Activated naive CD8-positive, alpha-beta T cell treated with anti-CD3 and anti-CD28 coated beads, Interleukin-2, amount 50 U/mL, for 24 hours (primary cell): ENCODE measurements around the gene RPS10.

Experiments used
- ATAC-seq: fragments of 150-1000 bp; cut with Tn5 transposase; one replicate; pipeline ENCODE4 v1.10.0; 2021
- DNase-seq: peaks from one replicate; pipeline ENCODE4 v3.0.0; 2021
- H3K27ac Mint-ChIP-seq: one replicate; pipeline ENCODE4 v1.8.0; 2021; ENCODE audit warnings: mild to moderate bottlenecking, mixed read lengths
- H3K27me3 Mint-ChIP-seq: one replicate; pipeline ENCODE4 v1.8.0; 2021; ENCODE audit warnings: mixed read lengths
- H3K36me3 Mint-ChIP-seq: one replicate; pipeline ENCODE4 v1.8.0; 2021; ENCODE audit warnings: low read depth, mixed read lengths
- H3K4me1 Mint-ChIP-seq: one replicate; pipeline ENCODE4 v1.8.0; 2021; ENCODE audit warnings: mixed read lengths
- H3K4me3 Mint-ChIP-seq: one replicate; pipeline ENCODE4 v1.8.0; 2021; ENCODE audit warnings: mild to moderate bottlenecking, moderate library complexity, mixed read lengths
- H3K9me3 Mint-ChIP-seq: one replicate; pipeline ENCODE4 v1.8.0; 2021; ENCODE audit warnings: mixed read lengths

Gene RPS10

GRCh38 chr6:34425498-34426410 lies at the start of gene RPS10:
Gene RPS10, minus strand, starts transcription at chr6:34426069. Its CDS starts 848 bp downstream, at chr6:34425221.
- peak within 1 kb of the TSS; percentile 96 for H3K4me3 Mint-ChIP-seq
- peaks cover 36% of the 10 kb centered on the region for H3K4me1 Mint-ChIP-seq
- H3K9me3 Mint-ChIP-seq, result no peaks in the 10 kb centered on the region
- DNase-seq, result peak; percentile 96
- no peaks in the 10 kb centered on the region for H3K27me3 Mint-ChIP-seq
- peak; percentile 85 for ATAC-seq
- H3K36me3 Mint-ChIP-seq, result peaks cover 43% of the 10 kb centered on the region
- H3K27ac Mint-ChIP-seq, result peak within 1 kb of the TSS; percentile 100

- Mint-ChIP-seq H3K27ac (no peak overlapping the region), H3K27me3 (no peaks in the 10 kb centered on the region), H3K4me1 (no peaks in the 10 kb centered on the region), H3K9me3 (no peaks in the 10 kb centered on the region), H3K4me3 (no peak overlapping the region), H3K36me3 (no peaks in the 10 kb centered on the region)
- DNase-seq (no peak), ATAC-seq (no peak)
These were observed 49.4 kb upstream of the RPS10 start for GRCh38 chr6:34475238-34475682.

- H3K27ac Mint-ChIP-seq, result no peak overlapping the region
- H3K4me3 Mint-ChIP-seq, result no peak overlapping the region
- DNase-seq (no peak), ATAC-seq (no peak)
- no peaks in the 10 kb centered on the region for H3K36me3 Mint-ChIP-seq
- no peaks in the 10 kb centered on the region for H3K4me1 Mint-ChIP-seq
- no peaks in the 10 kb centered on the region for H3K9me3 Mint-ChIP-seq
- no peaks in the 10 kb centered on the region for H3K27me3 Mint-ChIP-seq
These were observed 48.9 kb upstream of the RPS10 start for GRCh38 chr6:34474754-34475153.

- Mint-ChIP-seq H3K36me3 (no peaks in the 10 kb centered on the region), H3K4me3 (no peak overlapping the region), H3K9me3 (no peaks in the 10 kb centered on the region), H3K27ac (no peak overlapping the region), H3K4me1 (peaks cover 2% of the 10 kb centered on the region), H3K27me3 (no peaks in the 10 kb centered on the region)
- no peak for ATAC-seq
- DNase-seq, result no peak
These were observed 48.1 kb upstream of the RPS10 start for GRCh38 chr6:34473967-34474366.

- DNase-seq (no peak), ATAC-seq (no peak)
- H3K27ac Mint-ChIP-seq, result no peak overlapping the region
- no peaks in the 10 kb centered on the region for H3K36me3 Mint-ChIP-seq
- H3K4me3 Mint-ChIP-seq, result no peak overlapping the region
- peaks cover 3% of the 10 kb centered on the region for H3K4me1 Mint-ChIP-seq
- H3K9me3 Mint-ChIP-seq, result no peaks in the 10 kb centered on the region
- H3K27me3 Mint-ChIP-seq, result no peaks in the 10 kb centered on the region
These were observed 46.6 kb upstream of the RPS10 start for GRCh38 chr6:34472425-34472824.

- no peak overlapping the region for H3K27ac Mint-ChIP-seq
- H3K4me3 Mint-ChIP-seq, result no peak overlapping the region
- ATAC-seq (no peak), DNase-seq (no peak)
- H3K27me3 Mint-ChIP-seq, result peaks cover 18% of the 10 kb centered on the region
- H3K9me3 Mint-ChIP-seq, result no peaks in the 10 kb centered on the region
- no peaks in the 10 kb centered on the region for H3K36me3 Mint-ChIP-seq
- H3K4me1 Mint-ChIP-seq, result peaks cover 8% of the 10 kb centered on the region
These were observed 43.6 kb upstream of the RPS10 start for GRCh38 chr6:34469499-34469898.

GRCh38 chr6:34468378-34468892 lies 42.6 kb upstream of the RPS10 start:
- no peak for DNase-seq
- no peaks in the 10 kb centered on the region for H3K9me3 Mint-ChIP-seq
- no peak overlapping the region for H3K27ac Mint-ChIP-seq
- no peak for ATAC-seq
- no peaks in the 10 kb centered on the region for H3K36me3 Mint-ChIP-seq
- H3K4me1 Mint-ChIP-seq, result peaks cover 8% of the 10 kb centered on the region
- H3K4me3 Mint-ChIP-seq, result no peak overlapping the region
- peaks cover 20% of the 10 kb centered on the region for H3K27me3 Mint-ChIP-seq

- Mint-ChIP-seq H3K4me1 (peaks cover 8% of the 10 kb centered on the region), H3K27ac (no peak overlapping the region), H3K36me3 (no peaks in the 10 kb centered on the region), H3K9me3 (no peaks in the 10 kb centered on the region), H3K4me3 (no peak overlapping the region), H3K27me3 (peaks cover 20% of the 10 kb centered on the region)
- DNase-seq (no peak), ATAC-seq (no peak)
These were observed 40.6 kb upstream of the RPS10 start for GRCh38 chr6:34466242-34467185.

GRCh38 chr6:34465531-34466241 lies 39.8 kb upstream of the RPS10 start, which contains the start of gene PACSIN1:
Gene PACSIN1, plus strand, starts transcription at chr6:34466076. Its CDS starts 60,230 bp downstream, at chr6:34526306.
- Mint-ChIP-seq H3K27ac (no peak within 1 kb of the TSS), H3K27me3 (peaks cover 20% of the 10 kb centered on the region), H3K36me3 (no peaks in the 10 kb centered on the region), H3K4me1 (peaks cover 8% of the 10 kb centered on the region), H3K4me3 (peak within 1 kb of the TSS; percentile 54), H3K9me3 (no peaks in the 10 kb centered on the region)
- DNase-seq (peak; percentile 16), ATAC-seq (no peak)

- ATAC-seq (no peak), DNase-seq (no peak)
- peaks cover 20% of the 10 kb centered on the region for H3K27me3 Mint-ChIP-seq
- H3K9me3 Mint-ChIP-seq, result no peaks in the 10 kb centered on the region
- H3K4me3 Mint-ChIP-seq, result no peak overlapping the region
- H3K36me3 Mint-ChIP-seq, result no peaks in the 10 kb centered on the region
- H3K27ac Mint-ChIP-seq, result no peak overlapping the region
- peaks cover 6% of the 10 kb centered on the region for H3K4me1 Mint-ChIP-seq
These were observed 38.0 kb upstream of the RPS10 start for GRCh38 chr6:34463849-34464248.

GRCh38 chr6:34463299-34463698 lies 37.4 kb upstream of the RPS10 start:
- Mint-ChIP-seq H3K9me3 (no peaks in the 10 kb centered on the region), H3K27me3 (peaks cover 20% of the 10 kb centered on the region), H3K4me3 (no peak overlapping the region), H3K4me1 (peaks cover 5% of the 10 kb centered on the region), H3K27ac (no peak overlapping the region), H3K36me3 (no peaks in the 10 kb centered on the region)
- no peak for DNase-seq
- no peak for ATAC-seq

GRCh38 chr6:34462551-34462971 lies 36.7 kb upstream of the RPS10 start:
- H3K27me3 Mint-ChIP-seq, result peaks cover 20% of the 10 kb centered on the region
- ATAC-seq, result no peak
- no peak for DNase-seq
- peaks cover 5% of the 10 kb centered on the region for H3K4me1 Mint-ChIP-seq
- no peak overlapping the region for H3K27ac Mint-ChIP-seq
- H3K4me3 Mint-ChIP-seq, result no peak overlapping the region
- H3K36me3 Mint-ChIP-seq, result no peaks in the 10 kb centered on the region
- H3K9me3 Mint-ChIP-seq, result no peaks in the 10 kb centered on the region

GRCh38 chr6:34462010-34462409 lies 36.1 kb upstream of the RPS10 start:
- no peak for DNase-seq

More at GRCh38 chr6:34462010-34462409, 36.1 kb upstream of the RPS10 start:
- no peak overlapping the region for H3K4me3 Mint-ChIP-seq
- no peak for ATAC-seq
- no peaks in the 10 kb centered on the region for H3K9me3 Mint-ChIP-seq
- peaks cover 17% of the 10 kb centered on the region for H3K27me3 Mint-ChIP-seq
- H3K27ac Mint-ChIP-seq, result no peak overlapping the region
- H3K4me1 Mint-ChIP-seq, result peaks cover 5% of the 10 kb centered on the region
- no peaks in the 10 kb centered on the region for H3K36me3 Mint-ChIP-seq
